Testis (tissue), 3 donors: ENCODE data around the gene RIPK3. TPM values are rescaled to one million over a fixed set of nuclear protein-coding genes. Genes with fewer than 3 reads are reported as not detected.

Source experiments
- DNase-seq: peaks from one replicate; pipeline ENCODE4 v3.0.0-alpha.2; 2019
- H3K27ac ChIP-seq, 2 donors: fragments of 200-600 bp; sonication (generic); one replicate each; pipeline ENCODE4 v1.5.1; 2019
- H3K27me3 ChIP-seq: fragments of 200-600 bp; sonication (generic); one replicate; pipeline ENCODE4 v1.5.1; 2019
- H3K36me3 ChIP-seq: fragments of 200-600 bp; sonication (generic); one replicate; pipeline ENCODE4 v1.5.1; 2017; ENCODE audit warnings: low read depth; ENCODE audit errors: missing control alignments
- H3K4me1 ChIP-seq: fragments of 200-600 bp; sonication (generic); one replicate; pipeline ENCODE4 v1.5.1; 2019
- H3K4me3 ChIP-seq, 2 donors: fragments of 200-600 bp; sonication (generic); one replicate each; pipeline ENCODE4 v1.5.1; 2017 to 2019
- H3K9me3 ChIP-seq: fragments of 200-600 bp; sonication (generic); one replicate; pipeline ENCODE4 v1.5.1; 2017
- POLR2A ChIP-seq: fragments of 450-650 bp; IDR thresholded peaks from one replicate; pipeline ENCODE4 v1.6.1; 2017; ENCODE audit warnings: antibody characterized with exemption, mild to moderate bottlenecking, moderate library complexity
- WGBS, 2 donors: methylation state at CpG; one replicate each; pipeline ENCODE4 v1.1.5; 2018; 5-methylcytosine and 5-hydroxymethylcytosine counted together
- intact Hi-C: fragments of 100-400 bp; cut with DNase I; formaldehyde crosslinking; loops from one replicate; pipeline ENCODE4 v1.15.1; 2023; ENCODE audit warnings: low total_unique reads
- polyA plus RNA-seq: library from polyadenylated mRNA; stranded (reverse); fragments of 350-450 nt; fragmentation: Illumina TruSeq; extraction: RNeasy Lipid Tissue Mini Kit (QIAGEN cat#74804); gene quantifications from one replicate; pipeline ENCODE4 v1.2.3, GENCODE V29; 2014; ENCODE audit warnings: low read depth, low replicate concordance; ENCODE audit not compliant: insufficient read depth
- small RNA-seq, 2 donors: library from RNA; depleted of rRNA; stranded (forward); fragments of <200 nt; gene quantifications; one replicate each; pipeline ENCODE3, GENCODE V24; 2016
- total RNA-seq, 2 donors: library from RNA; depleted of rRNA; stranded (reverse); fragments of >200 nt; gene quantifications; one replicate each; pipeline ENCODE4 v1.2.3, GENCODE V29; 2016
- TF ChIP-seq, protein P1 (sequence below), 3 experiments: fragments of 450-650 bp in 2 of 3; fragments of 200-600 bp in 1 of 3; sonication (generic) in 1 of 3; IDR thresholded peaks; one replicate each; pipeline ENCODE4 v1.5.1; 2016 to 2019; ENCODE audit warnings: antibody characterized with exemption in 3 of 3, mild to moderate bottlenecking in 2 of 3, moderate library complexity in 1 of 3

The RIPK3 gene
- total and polyA plus RNA-seq, 3 donors from 2014 or later, result 2.8 to 11.3 (median 3.2) TPM

DNA sequence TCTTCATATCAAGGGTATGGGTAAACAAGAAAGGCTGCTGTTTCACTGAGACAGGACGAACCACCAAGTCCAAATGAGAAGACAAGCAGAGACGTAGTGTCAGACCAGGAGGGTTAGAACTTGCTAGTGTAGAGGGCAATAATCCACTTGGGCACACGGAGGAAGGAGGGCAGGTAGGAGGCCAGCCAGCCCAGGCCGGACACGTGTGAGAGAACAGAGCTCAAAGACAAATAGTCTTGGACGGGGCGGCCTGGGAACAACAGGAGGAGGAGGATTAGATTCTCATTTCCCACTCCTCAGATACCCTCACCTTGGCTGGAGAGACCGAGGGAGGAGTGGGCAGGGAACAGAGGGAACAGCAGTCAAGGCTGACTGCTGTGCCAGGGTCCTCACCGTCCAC, 49.0 kb downstream of the RIPK3 start:
- TF ChIP-seq POLR2A, result no peak
- TF ChIP-seq, protein P1, sequence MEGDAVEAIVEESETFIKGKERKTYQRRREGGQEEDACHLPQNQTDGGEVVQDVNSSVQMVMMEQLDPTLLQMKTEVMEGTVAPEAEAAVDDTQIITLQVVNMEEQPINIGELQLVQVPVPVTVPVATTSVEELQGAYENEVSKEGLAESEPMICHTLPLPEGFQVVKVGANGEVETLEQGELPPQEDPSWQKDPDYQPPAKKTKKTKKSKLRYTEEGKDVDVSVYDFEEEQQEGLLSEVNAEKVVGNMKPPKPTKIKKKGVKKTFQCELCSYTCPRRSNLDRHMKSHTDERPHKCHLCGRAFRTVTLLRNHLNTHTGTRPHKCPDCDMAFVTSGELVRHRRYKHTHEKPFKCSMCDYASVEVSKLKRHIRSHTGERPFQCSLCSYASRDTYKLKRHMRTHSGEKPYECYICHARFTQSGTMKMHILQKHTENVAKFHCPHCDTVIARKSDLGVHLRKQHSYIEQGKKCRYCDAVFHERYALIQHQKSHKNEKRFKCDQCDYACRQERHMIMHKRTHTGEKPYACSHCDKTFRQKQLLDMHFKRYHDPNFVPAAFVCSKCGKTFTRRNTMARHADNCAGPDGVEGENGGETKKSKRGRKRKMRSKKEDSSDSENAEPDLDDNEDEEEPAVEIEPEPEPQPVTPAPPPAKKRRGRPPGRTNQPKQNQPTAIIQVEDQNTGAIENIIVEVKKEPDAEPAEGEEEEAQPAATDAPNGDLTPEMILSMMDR (IDR thresholded peaks at IDR 0.05), result no peak
- H3K36me3 ChIP-seq, result no peaks in the 10 kb centered on the region
- intact Hi-C loops, result no loop called here

DNA sequence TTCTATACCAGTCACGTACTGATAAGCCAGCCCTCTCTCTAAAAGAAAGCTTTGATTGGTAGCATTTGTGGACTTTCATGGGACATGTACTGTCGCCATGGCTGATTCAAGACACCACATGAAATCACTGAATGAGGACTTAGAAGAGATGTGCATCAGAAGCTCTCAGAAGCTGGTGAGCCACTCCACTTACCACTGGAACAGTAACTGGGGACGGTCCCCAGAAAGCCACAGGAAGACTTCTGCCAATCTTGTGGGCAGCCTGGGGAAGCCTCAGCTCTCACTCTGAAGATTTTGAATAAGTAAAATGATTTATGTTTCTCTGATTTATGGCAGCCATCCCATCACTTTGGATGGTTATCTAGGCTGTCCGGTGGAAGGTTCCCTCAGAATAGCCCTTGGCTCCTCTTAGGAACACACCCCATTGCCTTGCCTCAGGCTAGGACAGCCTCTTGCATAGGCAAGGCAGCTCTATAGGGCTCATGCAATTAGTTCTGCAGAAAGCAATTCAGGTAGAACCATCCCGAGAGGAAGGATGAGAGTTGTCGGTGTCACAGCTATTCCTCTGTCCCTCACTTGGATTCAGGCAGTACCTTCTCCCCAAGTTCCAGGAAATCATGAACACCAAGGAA, 50.0 kb downstream of the RIPK3 start:
- Histone ChIP-seq H3K27ac (no peak overlapping the region), H3K36me3 (no peaks in the 10 kb centered on the region), H3K4me1 (no peaks in the 10 kb centered on the region), H3K4me3 (no peak overlapping the region), H3K9me3 (no peaks in the 10 kb centered on the region), H3K27me3 (no peaks in the 10 kb centered on the region)
- intact Hi-C loops, result no loop called here
- TF ChIP-seq POLR2A, result no peak
- TF ChIP-seq, protein P1 (IDR thresholded peaks at IDR 0.05), result no peak
- 79 to 85% methylated on average over 6 of the region's 6 CpGs for whole genome bisulfite sequencing, 2 donors
- no peak for DNase-seq

More for the DNA sequence above, 49.0 kb downstream of the RIPK3 start:
- Histone ChIP-seq H3K4me3 (no peak overlapping the region), H3K27ac (no peak overlapping the region), H3K9me3 (no peaks in the 10 kb centered on the region), H3K4me1 (no peaks in the 10 kb centered on the region), H3K27me3 (no peaks in the 10 kb centered on the region)
- WGBS, 2 donors, result 81 to 90% methylated on average over 8 to 9 of the region's 9 CpGs
- DNase-seq, result no peak

DNA sequence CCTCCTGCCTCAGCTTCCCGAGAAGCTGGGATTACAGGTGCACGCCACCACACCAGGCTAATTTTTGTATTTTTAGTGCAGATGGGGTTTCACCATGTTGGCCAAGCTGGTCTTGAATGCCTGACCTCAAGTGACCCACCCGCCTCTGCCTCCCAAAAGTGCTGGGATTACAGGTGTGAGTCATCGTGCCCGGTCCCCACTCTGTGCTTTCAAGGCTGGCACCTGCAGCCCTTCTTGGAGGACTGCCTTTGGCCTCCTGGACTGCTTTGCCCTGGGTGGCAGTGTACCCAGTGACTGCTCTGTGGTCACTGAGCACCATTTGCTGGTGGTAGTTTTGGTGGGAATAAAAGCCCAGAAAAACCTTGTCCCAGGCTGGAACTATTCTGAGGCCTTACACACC, 52.8 kb downstream of the RIPK3 start:
- Histone ChIP-seq H3K36me3 (no peaks in the 10 kb centered on the region), H3K27ac (no peak overlapping the region), H3K27me3 (no peaks in the 10 kb centered on the region), H3K4me3 (no peak overlapping the region), H3K9me3 (no peaks in the 10 kb centered on the region), H3K4me1 (no peaks in the 10 kb centered on the region)
- DNase-seq, result no peak
- no peak for TF ChIP-seq POLR2A
- TF ChIP-seq, protein P1 (IDR thresholded peaks at IDR 0.05), result no peak
- 96 to 100% methylated on average over 5 of the region's 5 CpGs for WGBS, 2 donors
- intact Hi-C loops, result no loop called here

Small RNA genes lying within 50 kb of the gene (small RNA-seq; reads per million reads assigned to genes)
- gene RF00026, result 0 reads per million in 2 donors

Other genes with a start within 250 kb of the RIPK3 start
Only the 30 nearest of the 33 such genes appear.
- gene NRL, start 225.0 kb downstream of the RIPK3 start, total RNA-seq, result 1 to 10 TPM; 6.6 to 8.3 TPM
- 8.2 TPM for gene NRL, start 225.0 kb downstream of the RIPK3 start, polyA plus RNA-seq
- 1 to 10 TPM; 2.2 to 3.5 TPM for gene FITM1, start 209.3 kb downstream of the RIPK3 start, total RNA-seq
- 3.7 TPM for gene FITM1, start 209.3 kb downstream of the RIPK3 start, polyA plus RNA-seq
- gene PSME1, start 203.8 kb downstream of the RIPK3 start, total RNA-seq, result 10 to 100 TPM; 43.3 to 63.9 TPM
- 101 TPM for gene PSME1, start 203.8 kb downstream of the RIPK3 start, polyA plus RNA-seq
- gene EMC9, start 198.4 kb downstream of the RIPK3 start, total RNA-seq, result 10 to 100 TPM; 15.2 to 23.9 TPM
- 33.7 TPM for gene EMC9, start 198.4 kb downstream of the RIPK3 start, polyA plus RNA-seq
- gene PSME2, start 193.4 kb downstream of the RIPK3 start, total RNA-seq, result 10 to 100 TPM; 49.8 to 78.1 TPM
- gene PSME2, start 193.4 kb downstream of the RIPK3 start, polyA plus RNA-seq, result 122 TPM
- 10 to 100 TPM; 94.5 to 96.8 TPM for gene RNF31, start 192.5 kb downstream of the RIPK3 start, total RNA-seq
- gene RNF31, start 192.5 kb downstream of the RIPK3 start, polyA plus RNA-seq, result 71.0 TPM
- 10 to 100 TPM; 45.7 to 56.2 TPM for gene IRF9, start 178.7 kb downstream of the RIPK3 start, total RNA-seq
- 74.8 TPM for gene IRF9, start 178.7 kb downstream of the RIPK3 start, polyA plus RNA-seq
- 10 to 100 TPM; 27.7 to 55.9 TPM for gene REC8, start 167.9 kb downstream of the RIPK3 start, total RNA-seq
- 58.8 TPM for gene REC8, start 167.9 kb downstream of the RIPK3 start, polyA plus RNA-seq
- 100 to 1,000 TPM in 1 of 2 donors, 10 to 100 TPM in 1; 85.9 to 140 TPM for gene IPO4, start 151.2 kb downstream of the RIPK3 start, total RNA-seq
- gene IPO4, start 151.2 kb downstream of the RIPK3 start, polyA plus RNA-seq, result 156 TPM
- gene TM9SF1, start 144.6 kb downstream of the RIPK3 start, total RNA-seq, result 10 to 100 TPM; 45.0 to 50.0 TPM
- gene TM9SF1, start 144.6 kb downstream of the RIPK3 start, polyA plus RNA-seq, result 53.2 TPM
- gene TSSK4, start 134.3 kb downstream of the RIPK3 start, total RNA-seq, result 10 to 100 TPM; 19.4 to 27.4 TPM
- gene TSSK4, start 134.3 kb downstream of the RIPK3 start, polyA plus RNA-seq, result 78.2 TPM
- gene CHMP4A, start 126.5 kb downstream of the RIPK3 start, total RNA-seq, result 100 to 1,000 TPM in 1 of 2 donors, 10 to 100 TPM in 1; 52.9 to 111 TPM
- 56.3 TPM for gene CHMP4A, start 126.5 kb downstream of the RIPK3 start, polyA plus RNA-seq
- 10 to 100 TPM; 17.3 to 19.5 TPM for gene MDP1, start 123.9 kb downstream of the RIPK3 start, total RNA-seq
- 20.1 TPM for gene MDP1, start 123.9 kb downstream of the RIPK3 start, polyA plus RNA-seq
- 100 to 1,000 TPM in 1 of 2 donors, 10 to 100 TPM in 1; 94.6 to 110 TPM for gene NEDD8, start 107.6 kb downstream of the RIPK3 start, total RNA-seq
- gene NEDD8, start 107.6 kb downstream of the RIPK3 start, polyA plus RNA-seq, result 180 TPM
- 10 to 100 TPM; 30.0 to 42.2 TPM for gene GMPR2, start 107.1 kb downstream of the RIPK3 start, total RNA-seq
- 49.9 TPM for gene GMPR2, start 107.1 kb downstream of the RIPK3 start, polyA plus RNA-seq
- gene TINF2, start 97.4 kb downstream of the RIPK3 start, total RNA-seq, result 10 to 100 TPM; 27.5 to 32.1 TPM
- 45.6 TPM for gene TINF2, start 97.4 kb downstream of the RIPK3 start, polyA plus RNA-seq
- 10 to 100 TPM in 1 of 2 donors, 1 to 10 TPM in 1; 3.6 to 10.5 TPM for gene TGM1, start 76.8 kb downstream of the RIPK3 start, total RNA-seq
- 5.4 TPM for gene TGM1, start 76.8 kb downstream of the RIPK3 start, polyA plus RNA-seq
- gene RABGGTA, start 68.4 kb downstream of the RIPK3 start, total RNA-seq, result 10 to 100 TPM; 70.9 to 90.2 TPM
- gene RABGGTA, start 68.4 kb downstream of the RIPK3 start, polyA plus RNA-seq, result 33.5 TPM
- 10 to 100 TPM; 22.5 to 24.6 TPM for gene DHRS1, start 40.2 kb downstream of the RIPK3 start, total RNA-seq
- 19.2 TPM for gene DHRS1, start 40.2 kb downstream of the RIPK3 start, polyA plus RNA-seq
- 10 to 100 TPM; 25.0 to 27.6 TPM for gene NOP9, start 40.1 kb downstream of the RIPK3 start, total RNA-seq
- gene NOP9, start 40.1 kb downstream of the RIPK3 start, polyA plus RNA-seq, result 20.1 TPM
- gene CIDEB, start 32.0 kb downstream of the RIPK3 start, total RNA-seq, result 1 to 10 TPM; 3.8 to 6.6 TPM
- 7.0 TPM for gene CIDEB, start 32.0 kb downstream of the RIPK3 start, polyA plus RNA-seq
- 10 to 100 TPM; 23.4 to 28.1 TPM for gene LTB4R2, start 29.9 kb downstream of the RIPK3 start, total RNA-seq
- gene LTB4R2, start 29.9 kb downstream of the RIPK3 start, polyA plus RNA-seq, result 4.2 TPM
- 10 to 100 TPM; 10.3 to 10.9 TPM for gene LTB4R, start 28.5 kb downstream of the RIPK3 start, total RNA-seq
- gene LTB4R, start 28.5 kb downstream of the RIPK3 start, polyA plus RNA-seq, result 5.5 TPM
- 10 to 100 TPM; 13.9 to 23.1 TPM for gene ADCY4, start 4.9 kb downstream of the RIPK3 start, total RNA-seq
- 10.0 TPM for gene ADCY4, start 4.9 kb downstream of the RIPK3 start, polyA plus RNA-seq
- 10 to 100 TPM; 40.9 to 53.5 TPM for gene NFATC4, start 28.2 kb upstream of the RIPK3 start, total RNA-seq
- 83.6 TPM for gene NFATC4, start 28.2 kb upstream of the RIPK3 start, polyA plus RNA-seq
- 10 to 100 TPM; 21.8 TPM for gene NYNRIN, start 59.0 kb upstream of the RIPK3 start, total RNA-seq
- gene NYNRIN, start 59.0 kb upstream of the RIPK3 start, polyA plus RNA-seq, result 22.0 TPM
- gene CBLN3, start 89.7 kb upstream of the RIPK3 start, total RNA-seq, result 10 to 100 TPM; 13.5 to 17.0 TPM
- gene CBLN3, start 89.7 kb upstream of the RIPK3 start, polyA plus RNA-seq, result 9.0 TPM
- 10 to 100 TPM; 52.0 to 66.0 TPM for gene KHNYN, start 90.0 kb upstream of the RIPK3 start, total RNA-seq
- 27.9 TPM for gene KHNYN, start 90.0 kb upstream of the RIPK3 start, polyA plus RNA-seq
- gene SDR39U1, start 102.8 kb upstream of the RIPK3 start, total RNA-seq, result 10 to 100 TPM; 76.7 to 86.1 TPM
- 76.6 TPM for gene SDR39U1, start 102.8 kb upstream of the RIPK3 start, polyA plus RNA-seq
- gene CMA1, start 168.3 kb upstream of the RIPK3 start, total RNA-seq, result not detected
- gene CMA1, start 168.3 kb upstream of the RIPK3 start, polyA plus RNA-seq, result 4.0 TPM